Measurements from ENCODE around the gene OR52E4.

GRCh38 chr11:5831196-5831829, 49.1 kb upstream of the OR52E4 start:
- TF ChIP-seq CTCF (IDR thresholded peaks at IDR 0.05), result no peak
- no peak for TF ChIP-seq POLR2A (IDR thresholded peaks at IDR 0.05)
